BJ (cell line): Measurements from ENCODE around the gene TMEM229B. TPM values are rescaled to one million over a fixed set of nuclear protein-coding genes. Genes with fewer than 3 reads are reported as not detected.

Experiments
- CTCF ChIA-PET: fragments of 350-600 bp; formaldehyde crosslinking; extraction: SDS; loops from one replicate; lab custom pipeline; 2021; ENCODE audit warnings: antibody characterized with exemption, inconsistent platforms; lab: Yijun Ruan, JAX
- POLR2A ChIA-PET: fragments of 300-600 bp; sonication (Branson Sonifier 250); formaldehyde crosslinking; extraction: SDS; loops from one replicate; lab custom pipeline; 2021; ENCODE audit warnings: antibody characterized with exemption; lab: Charles Lee
- DNase-seq: peaks from one replicate; pipeline ENCODE4 v3.0.0-alpha.2; 2011; ENCODE audit warnings: low read depth
- H3K27me3 ChIP-seq: 2 replicates; pipeline ENCODE4 v1.6.0; 2011; ENCODE audit warnings: low read length; ENCODE audit not compliant: control insufficient read depth, insufficient read depth
- H3K36me3 ChIP-seq: 2 replicates; pipeline ENCODE4 v1.5.1; 2011; ENCODE audit warnings: low read length; ENCODE audit not compliant: control insufficient read depth, insufficient read depth
- H3K4me3 ChIP-seq: 2 replicates; pipeline ENCODE4 v1.5.1; 2011; ENCODE audit warnings: low read depth, mild to moderate bottlenecking, control low read depth, low read length
- CTCF ChIP-seq: IDR thresholded peaks from 2 replicates; pipeline ENCODE4 v1.5.1; 2011; ENCODE audit warnings: low read depth, mild to moderate bottlenecking, control low read depth, inconsistent platforms, low read length, moderate library complexity; ENCODE audit not compliant: insufficient read depth
- polyA plus RNA-seq: library from polyadenylated mRNA; depleted of rRNA; stranded (reverse); fragments of >200 nt; gene quantifications from 2 replicates; pipeline ENCODE4 v1.2.3, GENCODE V29; 2011

Gene TMEM229B
- polyA plus RNA-seq, 1 experiment = 0.25 TPM

- DNase-seq = peak; percentile 28
- H3K36me3 ChIP-seq = no peaks in the 10 kb centered on the region
- H3K4me3 ChIP-seq = no peak overlapping the region
- ChIA-PET POLR2A (no interaction called here), CTCF (interaction anchor here (0.9 to 10.2 kb wide), 10 partner anchors 10 to 281 kb away, joined by 3 to 280 read pairs (median 8); partner anchors contain the start of genes PIGH and PLEK2)
- peaks cover 5% of the 10 kb centered on the region for H3K27me3 ChIP-seq
- no peak for TF ChIP-seq CTCF
Measured at GRCh38 chr14:67429510-67430205, 58.9 kb downstream of the TMEM229B start.

GRCh38 chr14:67428501-67429031, 60.0 kb downstream of the TMEM229B start:
- ChIA-PET CTCF (interaction anchor here (0.6 to 10.2 kb wide), 30 partner anchors 11 to 282 kb away, joined by 3 to 280 read pairs (median 6); partner anchors contain the start of genes PIGH, PLEK2, PLEKHH1 and RDH12), POLR2A (no interaction called here)
- H3K4me3 ChIP-seq = no peak overlapping the region
- DNase-seq = no peak
- H3K36me3 ChIP-seq = no peaks in the 10 kb centered on the region
- peaks cover 3% of the 10 kb centered on the region; the same call in 1 of the 2 replicates for H3K27me3 ChIP-seq
- TF ChIP-seq CTCF = 0 out of 2 replicates have a peak, but pooled peaks have one; percentile 10

- TF ChIP-seq CTCF = peak; percentile 88
- ChIA-PET POLR2A (no interaction called here), CTCF (interaction anchor here (0.6 to 10.2 kb wide), 45 partner anchors 9 to 301 kb away, joined by 3 to 280 read pairs (median 5); partner anchors contain the start of genes ARG2, ATP6V1D, EIF2S1 and PIGH)
- Histone ChIP-seq H3K27me3 (no peaks in the 10 kb centered on the region; the same call in 1 of the 2 replicates), H3K36me3 (no peaks in the 10 kb centered on the region), H3K4me3 (no peak overlapping the region)
- no peak for DNase-seq
Measured at GRCh38 chr14:67426983-67427606, 61.4 kb downstream of the TMEM229B start.

GRCh38 chr14:67426161-67426560, 62.4 kb downstream of the TMEM229B start:
- no peak for DNase-seq
- POLR2A ChIA-PET = interaction anchor here (0.6 kb wide), 1 partner anchor 178 kb away, joined by 3 read pairs; no protein-coding TSS in a partner anchor
- CTCF ChIA-PET = interaction anchor here (0.6 to 10.2 kb wide), 19 partner anchors 10 to 282 kb away, joined by 3 to 280 read pairs (median 6); partner anchors contain the start of genes PLEK2, PLEKHH1 and RDH12
- Histone ChIP-seq H3K4me3 (no peak overlapping the region), H3K27me3 (no peaks in the 10 kb centered on the region), H3K36me3 (no peaks in the 10 kb centered on the region)
- no peak for TF ChIP-seq CTCF
